ENCODE data around the gene INO80.

GRCh38 chr15:40949756-40950207, 166.3 kb downstream of the INO80 start:
- TF ChIP-seq, protein P1, sequence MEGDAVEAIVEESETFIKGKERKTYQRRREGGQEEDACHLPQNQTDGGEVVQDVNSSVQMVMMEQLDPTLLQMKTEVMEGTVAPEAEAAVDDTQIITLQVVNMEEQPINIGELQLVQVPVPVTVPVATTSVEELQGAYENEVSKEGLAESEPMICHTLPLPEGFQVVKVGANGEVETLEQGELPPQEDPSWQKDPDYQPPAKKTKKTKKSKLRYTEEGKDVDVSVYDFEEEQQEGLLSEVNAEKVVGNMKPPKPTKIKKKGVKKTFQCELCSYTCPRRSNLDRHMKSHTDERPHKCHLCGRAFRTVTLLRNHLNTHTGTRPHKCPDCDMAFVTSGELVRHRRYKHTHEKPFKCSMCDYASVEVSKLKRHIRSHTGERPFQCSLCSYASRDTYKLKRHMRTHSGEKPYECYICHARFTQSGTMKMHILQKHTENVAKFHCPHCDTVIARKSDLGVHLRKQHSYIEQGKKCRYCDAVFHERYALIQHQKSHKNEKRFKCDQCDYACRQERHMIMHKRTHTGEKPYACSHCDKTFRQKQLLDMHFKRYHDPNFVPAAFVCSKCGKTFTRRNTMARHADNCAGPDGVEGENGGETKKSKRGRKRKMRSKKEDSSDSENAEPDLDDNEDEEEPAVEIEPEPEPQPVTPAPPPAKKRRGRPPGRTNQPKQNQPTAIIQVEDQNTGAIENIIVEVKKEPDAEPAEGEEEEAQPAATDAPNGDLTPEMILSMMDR (IDR thresholded peaks at IDR 0.05): no peak
- TF ChIP-seq EP300 (IDR thresholded peaks at IDR 0.05): peak in 1 of 4 donors; percentile 28

Data from upper lobe of left lung (tissue), 4 donors.